ENCODE measurements around the gene VTI1B. TPM values are rescaled to one million over a fixed set of nuclear protein-coding genes. Genes with fewer than 3 reads are reported as not detected.
"Not testable (repeated sequence)": the region's sequence is repeated elsewhere in the genome, so short reads cannot be mapped to it uniquely, and the experiment has no call there.

The VTI1B gene
- polyA plus RNA-seq, 1 donor: 117 TPM

- DNase-seq: no peak
These were observed 40.8 kb downstream of the VTI1B start for GRCh38 chr14:67633451-67634147.

GRCh38 chr14:67630938-67631337, 43.5 kb downstream of the VTI1B start:
- DNase-seq: no peak

- DNase-seq: no peak
These were observed 44.2 kb downstream of the VTI1B start for GRCh38 chr14:67630186-67630585.

GRCh38 chr14:67627519-67627918, 46.9 kb downstream of the VTI1B start:
- DNase-seq: no peak

DNA sequence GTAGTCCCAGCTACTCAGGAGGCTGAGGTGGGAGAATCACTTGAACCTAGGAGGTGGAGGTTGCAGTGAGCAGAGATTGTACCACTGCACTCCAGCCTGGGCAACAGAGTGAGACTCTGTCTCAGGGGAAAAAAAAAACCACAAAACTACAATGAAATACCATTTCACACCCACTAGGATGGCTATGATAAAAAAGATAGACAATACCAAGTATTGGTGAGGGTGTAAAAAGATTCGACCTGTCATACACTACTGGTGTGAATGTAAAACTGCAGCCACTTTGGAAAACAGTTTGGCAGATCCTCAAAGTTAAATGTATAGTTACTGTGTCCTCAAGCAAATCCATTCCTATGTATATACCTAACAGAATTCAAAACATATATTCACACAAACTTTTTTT, 48.3 kb downstream of the VTI1B start:
- not testable (repeated sequence) for DNase-seq

GRCh38 chr14:67623114-67623513, 51.3 kb downstream of the VTI1B start:
- no peak for DNase-seq

DNA sequence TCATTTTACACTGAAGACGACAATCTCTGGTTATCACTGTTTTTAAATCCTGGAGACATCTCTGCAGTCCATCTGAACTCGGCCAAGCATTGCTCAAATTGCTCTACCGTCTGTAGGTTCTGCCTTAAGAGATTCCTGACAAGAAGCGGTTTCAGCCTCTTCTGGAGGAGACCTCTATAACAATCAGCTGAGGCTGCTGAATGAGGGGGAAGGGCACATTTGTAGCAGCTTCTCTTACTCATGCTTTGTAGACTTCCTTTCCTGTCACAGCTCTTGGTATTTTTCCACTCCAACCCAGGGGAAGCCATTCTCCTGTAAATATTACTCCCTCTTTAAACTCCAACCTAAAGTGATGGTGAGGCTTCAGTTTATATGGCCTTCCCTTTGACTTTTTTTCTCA, 51.8 kb downstream of the VTI1B start:
- DNase-seq: peak; percentile 67

GRCh38 chr14:67620217-67620785, 54.1 kb downstream of the VTI1B start:
- DNase-seq: peak; percentile 43

DNA sequence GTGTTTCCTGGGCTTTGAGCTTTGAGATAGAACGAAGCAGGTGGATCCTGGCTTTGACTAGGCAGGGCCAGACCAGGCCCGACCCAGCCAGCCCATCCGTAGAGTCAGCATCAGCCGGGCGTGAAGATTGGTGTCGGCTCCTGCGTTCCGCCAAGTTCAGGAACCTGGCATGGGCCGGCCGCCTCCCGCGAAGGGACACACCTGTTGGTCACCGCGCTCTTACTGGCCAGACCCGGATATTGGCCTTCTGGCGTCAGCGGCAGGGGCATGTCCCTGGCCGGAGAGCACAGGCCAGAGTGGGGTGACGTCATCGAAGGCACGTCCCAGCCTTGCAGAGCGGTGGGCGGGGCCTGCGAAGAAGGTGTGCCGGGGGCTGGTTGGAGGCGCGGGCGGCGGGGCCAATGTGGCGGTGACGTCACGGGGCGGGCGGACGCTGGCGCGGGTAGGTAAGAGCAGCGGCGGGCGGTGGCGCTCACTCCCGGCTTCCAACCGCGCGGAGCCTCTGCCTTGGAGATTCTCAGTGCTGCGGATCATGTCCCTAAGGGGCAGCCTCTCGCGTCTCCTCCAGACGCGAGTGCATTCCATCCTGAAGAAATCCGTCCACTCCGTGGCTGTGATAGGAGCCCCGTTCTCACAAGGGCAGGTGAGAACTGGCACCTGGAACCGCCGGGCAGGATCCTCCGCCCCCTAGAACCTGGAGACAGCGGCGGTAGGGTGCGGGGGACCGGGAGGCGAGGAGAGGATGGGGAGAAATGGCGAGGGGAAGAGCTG, 54.8 kb downstream of the VTI1B start, which contains the start of gene ARG2:
Gene ARG2, plus strand, starts transcription at position 475 of the 771 bp plus-strand sequence. Its CDS starts 58 bp downstream, at position 533.
- peak; percentile 94 for DNase-seq

DNA sequence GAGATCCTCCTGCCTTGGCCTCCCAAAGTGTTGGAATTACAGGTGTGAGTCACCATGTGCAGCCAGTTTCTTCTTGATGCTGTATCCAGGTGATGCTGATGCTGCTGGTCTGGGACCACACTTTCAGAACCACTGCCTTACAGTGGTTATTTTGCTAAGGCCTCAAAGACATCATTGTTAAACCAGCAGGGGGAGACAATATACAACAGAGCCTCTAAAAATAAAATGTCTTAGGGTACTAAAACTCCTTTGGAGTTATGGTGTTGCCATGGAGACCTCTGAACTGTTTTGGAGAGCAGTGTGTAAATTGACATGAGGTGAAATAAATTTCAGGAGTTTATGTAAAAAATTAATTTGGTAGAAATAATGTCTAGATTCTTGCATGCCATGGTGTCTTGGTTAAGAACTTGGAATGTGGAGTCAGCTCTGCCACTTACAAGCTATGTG, 55.8 kb downstream of the VTI1B start:
- peak; percentile 85 for DNase-seq

DNA sequence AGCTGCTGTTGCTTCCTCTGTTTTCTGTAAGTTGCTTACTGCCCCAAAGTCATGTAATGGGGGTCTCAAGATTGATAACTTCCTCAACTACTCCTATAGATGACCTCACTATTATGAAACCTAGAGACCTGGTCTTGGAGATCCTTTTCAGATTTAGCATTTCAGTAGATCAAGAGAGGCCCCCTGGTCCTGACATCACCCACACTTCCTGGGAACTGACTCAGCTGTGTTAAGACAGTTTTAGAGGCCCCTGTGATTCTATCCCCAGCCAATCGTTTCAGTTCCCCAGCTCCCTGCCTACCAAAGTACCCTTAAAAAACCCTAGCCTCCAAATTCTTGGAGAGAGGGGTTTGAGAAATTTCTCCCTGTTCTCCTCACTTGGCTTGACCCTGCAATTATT, 63.9 kb downstream of the VTI1B start:
- no peak for DNase-seq

DNA sequence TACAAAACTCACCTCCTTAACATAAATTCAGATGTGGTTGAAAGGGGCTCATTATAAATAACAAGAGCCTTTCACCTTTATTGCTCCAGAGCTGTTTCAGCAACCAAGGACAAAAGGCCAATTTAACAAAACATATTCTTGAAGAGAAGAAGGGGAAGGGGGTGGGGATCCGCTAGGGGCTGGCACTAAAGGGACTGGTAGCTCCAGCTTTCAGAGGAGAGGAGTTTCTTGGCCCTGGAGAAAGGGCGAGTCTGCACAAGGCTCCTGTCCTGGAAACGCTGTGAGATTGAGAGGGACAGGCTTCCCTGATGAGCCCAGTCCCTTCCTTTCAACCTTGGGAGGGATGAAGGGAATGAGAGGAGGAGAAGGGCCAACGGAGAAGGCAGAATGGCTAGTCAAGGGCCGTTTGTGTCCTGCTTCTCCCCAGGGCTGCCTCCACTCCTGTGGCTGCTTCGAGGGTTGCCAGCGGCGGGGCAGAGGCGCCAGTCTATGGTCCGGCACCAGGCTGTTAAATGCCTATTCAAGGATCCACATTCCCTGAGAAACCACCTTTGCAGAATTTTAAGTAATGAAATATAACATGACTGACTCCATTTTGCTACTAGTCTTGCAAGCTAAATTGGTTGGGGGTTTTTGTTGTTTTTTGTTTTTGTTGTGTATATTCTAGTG, 64.7 kb downstream of the VTI1B start:
- no peak for DNase-seq

DNA sequence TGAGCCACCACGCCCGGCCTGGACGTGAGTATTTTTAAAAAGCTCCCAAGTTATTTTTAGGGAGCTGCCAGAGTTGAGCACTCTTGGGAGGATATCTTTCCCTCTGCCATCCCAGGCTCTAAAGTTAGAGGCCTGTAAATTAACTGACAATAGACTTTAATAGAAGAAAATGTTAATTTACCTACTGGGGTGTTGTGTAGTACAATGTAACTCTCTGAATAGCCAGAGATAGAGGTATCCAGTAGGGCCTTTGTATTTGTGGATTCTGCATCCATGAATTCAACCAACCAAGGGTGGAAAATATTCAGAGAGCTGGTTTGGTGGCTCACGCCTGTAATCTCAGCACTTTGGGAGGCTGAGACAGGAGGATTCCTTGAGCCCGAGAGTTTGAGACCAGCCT, 66.8 kb downstream of the VTI1B start:
- no peak for DNase-seq

GRCh38 chr14:67602995-67603545, 71.4 kb downstream of the VTI1B start:
- DNase-seq: no peak

GRCh38 chr14:67602076-67602475, 72.4 kb downstream of the VTI1B start:
- DNase-seq: no peak

DNA sequence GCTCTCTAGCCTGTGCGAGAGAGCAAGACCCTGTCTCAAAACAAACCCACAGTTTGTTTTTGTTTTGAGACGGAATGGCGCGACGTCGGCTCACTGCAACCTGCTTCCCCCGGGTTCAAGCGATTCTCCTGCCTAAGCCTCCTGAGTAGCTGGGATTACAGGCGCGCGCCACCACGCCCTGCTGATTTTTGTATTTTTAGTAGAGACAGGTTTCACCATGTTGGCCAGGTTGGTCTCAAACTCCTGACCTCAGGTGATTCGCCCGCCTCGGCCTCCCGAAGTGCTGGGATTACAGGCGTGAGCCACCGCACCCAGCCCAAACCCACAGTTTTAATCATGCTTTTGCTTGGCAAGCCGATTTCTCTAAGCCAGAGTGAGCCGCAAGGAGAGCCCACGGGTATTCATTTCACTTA, 73.9 kb downstream of the VTI1B start:
- not testable (repeated sequence) for DNase-seq

GRCh38 chr14:67599698-67600561, 74.5 kb downstream of the VTI1B start, which contains the start of gene PIGH:
Gene PIGH (minus strand): TSS chr14:67600268. CDS start chr14:67600203, 65 bp downstream.
- peak; percentile 87 for DNase-seq

Data from left kidney (tissue), 2 donors.